DND-41 (cell line): ENCODE results near the gene CD244.

Source experiments
- ATAC-seq: fragments of 200-7000 bp; cut with Tn5 transposase; 3 replicates; pipeline ENCODE4 v1.9.1; 2021; ENCODE audit warnings: low read depth; ENCODE audit not compliant: insufficient read depth
- DNase-seq: peaks from one replicate; pipeline ENCODE4 v3.0.0-alpha.2; 2020
- H2AFZ ChIP-seq: 2 replicates; pipeline ENCODE4 v1.6.0; 2012; ENCODE audit warnings: low read depth, low read length
- H3K27ac ChIP-seq: 2 replicates; pipeline ENCODE4 v1.5.1; 2012; ENCODE audit warnings: low read length, inconsistent platforms
- H3K27me3 ChIP-seq: fragments of 200-600 bp; sonication (generic); 2 replicates; pipeline ENCODE4 v1.6.0; 2012; ENCODE audit warnings: low read length, mild to moderate bottlenecking, inconsistent platforms; ENCODE audit not compliant: insufficient read depth, poor library complexity
- H3K36me3 ChIP-seq: 2 replicates; pipeline ENCODE4 v1.5.1; 2012; ENCODE audit warnings: low read length, inconsistent platforms; ENCODE audit not compliant: insufficient read depth
- H3K4me1 ChIP-seq: 2 replicates; pipeline ENCODE4 v1.5.1; 2012; ENCODE audit warnings: mild to moderate bottlenecking, low read length; ENCODE audit not compliant: insufficient read depth
- H3K4me2 ChIP-seq: 2 replicates; pipeline ENCODE4 v1.6.0; 2012; ENCODE audit warnings: mild to moderate bottlenecking, moderate library complexity, low read length, inconsistent platforms; ENCODE audit not compliant: insufficient read depth
- H3K4me3 ChIP-seq, 2 experiments: fragments of 200-600 bp in 1 of 2; shearing (Covaris generic) in 1 of 2; 2 replicates each; pipeline ENCODE4 v1.5.1; 2012 to 2016; ENCODE audit warnings: inconsistent platforms in 2 of 2, low read length in 2 of 2, mild to moderate bottlenecking in 2 of 2, low read depth in 1 of 2, moderate library complexity in 1 of 2
- H3K79me2 ChIP-seq: 2 replicates; pipeline ENCODE4 v1.6.0; 2012; ENCODE audit warnings: low read length, inconsistent platforms; ENCODE audit not compliant: insufficient read depth
- H3K9ac ChIP-seq: 2 replicates; pipeline ENCODE4 v1.6.0; 2012; ENCODE audit warnings: low read depth, mild to moderate bottlenecking, inconsistent platforms, low read length, moderate library complexity
- H3K9me3 ChIP-seq: 2 replicates; pipeline ENCODE4 v1.5.1; 2012; ENCODE audit warnings: low read length, moderate library complexity, mild to moderate bottlenecking, inconsistent platforms; ENCODE audit not compliant: insufficient read depth, severe bottlenecking
- H4K20me1 ChIP-seq: 2 replicates; pipeline ENCODE4 v1.6.0; 2012; ENCODE audit warnings: low read length; ENCODE audit not compliant: insufficient read depth
- EZH2 ChIP-seq: IDR thresholded peaks from 3 replicates; pipeline ENCODE4 v1.6.1; 2012; ENCODE audit warnings: borderline replicate concordance, low read depth, mild to moderate bottlenecking, moderate library complexity, low read length, inconsistent platforms; ENCODE audit not compliant: severe bottlenecking
- TF ChIP-seq, protein P1 (sequence below): IDR thresholded peaks from 2 replicates; pipeline ENCODE4 v1.5.1; 2012; ENCODE audit warnings: borderline replicate concordance, low read length, moderate library complexity, mild to moderate bottlenecking; ENCODE audit not compliant: poor library complexity, severe bottlenecking; ENCODE audit errors: extremely low read depth

CD244 gene

GRCh38 chr1:160797271-160797709 is 65.4 kb downstream of the CD244 start:
- no peaks in the 10 kb centered on the region for H3K27me3 ChIP-seq
- ATAC-seq (no peak), DNase-seq (no peak)
- no peaks in the 10 kb centered on the region for H3K79me2 ChIP-seq
- H3K4me2 ChIP-seq: peak overlapping the region; percentile 28
- no peaks in the 10 kb centered on the region for H3K9me3 ChIP-seq
- H4K20me1 ChIP-seq: no peaks in the 10 kb centered on the region
- no peaks in the 10 kb centered on the region for H3K36me3 ChIP-seq
- peak overlapping the region; percentile 25 for H2AFZ ChIP-seq
- no peak overlapping the region for H3K4me3 ChIP-seq
- H3K9ac ChIP-seq: peak overlapping the region; percentile 23
- H3K4me1 ChIP-seq: peaks cover 70% of the 10 kb centered on the region
- peak overlapping the region; percentile 75 for H3K27ac ChIP-seq
- no peak for TF ChIP-seq EZH2
- TF ChIP-seq, protein P1, sequence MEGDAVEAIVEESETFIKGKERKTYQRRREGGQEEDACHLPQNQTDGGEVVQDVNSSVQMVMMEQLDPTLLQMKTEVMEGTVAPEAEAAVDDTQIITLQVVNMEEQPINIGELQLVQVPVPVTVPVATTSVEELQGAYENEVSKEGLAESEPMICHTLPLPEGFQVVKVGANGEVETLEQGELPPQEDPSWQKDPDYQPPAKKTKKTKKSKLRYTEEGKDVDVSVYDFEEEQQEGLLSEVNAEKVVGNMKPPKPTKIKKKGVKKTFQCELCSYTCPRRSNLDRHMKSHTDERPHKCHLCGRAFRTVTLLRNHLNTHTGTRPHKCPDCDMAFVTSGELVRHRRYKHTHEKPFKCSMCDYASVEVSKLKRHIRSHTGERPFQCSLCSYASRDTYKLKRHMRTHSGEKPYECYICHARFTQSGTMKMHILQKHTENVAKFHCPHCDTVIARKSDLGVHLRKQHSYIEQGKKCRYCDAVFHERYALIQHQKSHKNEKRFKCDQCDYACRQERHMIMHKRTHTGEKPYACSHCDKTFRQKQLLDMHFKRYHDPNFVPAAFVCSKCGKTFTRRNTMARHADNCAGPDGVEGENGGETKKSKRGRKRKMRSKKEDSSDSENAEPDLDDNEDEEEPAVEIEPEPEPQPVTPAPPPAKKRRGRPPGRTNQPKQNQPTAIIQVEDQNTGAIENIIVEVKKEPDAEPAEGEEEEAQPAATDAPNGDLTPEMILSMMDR: no peak

DNA sequence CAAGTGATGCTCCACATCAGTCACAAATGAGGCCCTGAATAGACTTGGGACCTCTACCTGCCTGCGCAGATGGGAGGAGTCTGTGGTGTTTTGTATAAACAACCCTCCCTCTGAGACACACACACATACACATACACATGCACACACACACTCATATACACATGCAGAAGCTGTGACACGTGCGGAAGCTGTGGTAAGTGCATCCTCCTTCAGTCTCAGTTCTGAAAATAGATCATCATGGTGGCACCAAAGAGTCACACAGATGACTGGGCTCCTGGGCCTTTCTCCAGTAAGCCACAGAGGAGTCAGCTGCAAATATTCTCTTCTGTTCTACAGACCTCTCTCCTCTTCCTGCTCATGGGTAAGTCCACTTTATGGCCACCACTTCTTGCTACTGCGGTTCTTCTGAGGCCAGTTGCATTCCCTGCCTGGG is 66.7 kb downstream of the CD244 start, which contains the start of gene LY9:
Gene LY9, plus strand, starts transcription at position 224 of the 433 bp plus-strand sequence. Its CDS starts 14 bp downstream, at position 238.
- Histone ChIP-seq H3K9ac (peak within 1 kb of the TSS; percentile 23; the same call in 1 of the 2 replicates), H3K9me3 (no peaks in the 10 kb centered on the region), H3K4me1 (peaks cover 57% of the 10 kb centered on the region), H3K36me3 (no peaks in the 10 kb centered on the region), H3K27ac (peak within 1 kb of the TSS; percentile 75), H4K20me1 (no peaks in the 10 kb centered on the region), H3K4me3 (no peak within 1 kb of the TSS), H3K27me3 (no peaks in the 10 kb centered on the region), H3K79me2 (no peaks in the 10 kb centered on the region), H2AFZ (peak within 1 kb of the TSS; percentile 34; the same call in 1 of the 2 replicates), H3K4me2 (peak within 1 kb of the TSS; percentile 23)
- TF ChIP-seq EZH2: no peak
- TF ChIP-seq, protein P1: peak; percentile 17
- peak; percentile 77 for DNase-seq
- peak; percentile 77 for ATAC-seq

- Histone ChIP-seq H3K27ac (no peak overlapping the region), H3K36me3 (no peaks in the 10 kb centered on the region), H3K79me2 (no peaks in the 10 kb centered on the region), H4K20me1 (no peaks in the 10 kb centered on the region), H3K9ac (no peak overlapping the region), H3K27me3 (no peaks in the 10 kb centered on the region), H3K9me3 (no peaks in the 10 kb centered on the region), H3K4me3 (no peak overlapping the region), H3K4me2 (no peak overlapping the region), H2AFZ (no peak overlapping the region), H3K4me1 (peaks cover 41% of the 10 kb centered on the region)
- no peak for ATAC-seq
- TF ChIP-seq, protein P1: no peak
- no peak for DNase-seq
Measured at GRCh38 chr1:160794376-160794775, 68.3 kb downstream of the CD244 start.
